HG03039 (cell line): ENCODE data around the gene ASB10.

ENCODE experiments used
- ATAC-seq: cut with Tn5 transposase; IDR thresholded peaks from one replicate; pipeline ENCODE4 v1.9.1; 2021; ENCODE audit warnings: mild to moderate bottlenecking, moderate library complexity; ENCODE audit not compliant: unreplicated experiment

ASB10 gene

GRCh38 chr7:151125846-151126481 is 61.1 kb downstream of the ASB10 start:
- ATAC-seq, result no peak
